ENCODE results near the gene RPS23. TPM values are rescaled to one million over a fixed set of nuclear protein-coding genes. Genes with fewer than 3 reads are reported as not detected.

RPS23 gene
- total and polyA plus RNA-seq, 2 of the 8 experiments (the other 6 are each of a cell fraction or from before 2014, with no cell fraction given): 2,559 to 4,867 TPM

- 59% methylated on average over 3 of the region's 3 CpGs; no CpG with 5 or more reads in 1 of the 2 experiments for WGBS, 2 experiments (ENCODE audit: extremely low coverage in 1 of 2, insufficient coverage in 1 of 2, insufficient read length in 1 of 2, insufficient replicate concordance in 2 of 2, low coverage in 1 of 2, low lambda C conversion rate in 2 of 2, missing lambda C conversion rate in 1 of 2)
- Histone ChIP-seq H3K23ac (ENCODE audit: insufficient read length) (no peak overlapping the region), H2BK5ac (ENCODE audit: low read depth, low read length) (no peak overlapping the region), H3K4me1 (replicated peaks in 1 of 4; ENCODE audit: control insufficient read depth in 3 of 4, insufficient read depth in 4 of 4, low read length in 3 of 4) (peaks cover 4 to 9% (median 5%) of the 10 kb centered on the region in 4 experiments; a peak in 6 of 7 replicates), H4K20me1 (replicated peaks in 1 of 2; ENCODE audit: control insufficient read depth in 1 of 2, insufficient read depth in 2 of 2, low read length in 2 of 2) (no peaks in the 10 kb centered on the region), H3K4me3 (ENCODE audit: extremely low read depth in 1 of 4, insufficient read depth in 2 of 4, low read depth in 3 of 4, low read length in 4 of 4) (no peak overlapping the region), H2AK5ac (ENCODE audit: low read depth, low read length) (no peak overlapping the region), H3K56ac (replicated peaks; ENCODE audit: insufficient read length, low read depth, low read length) (no peak overlapping the region), H2BK20ac (ENCODE audit: low read length) (no peak overlapping the region), H3K14ac (ENCODE audit: insufficient read length) (no peak overlapping the region), H2BK12ac (ENCODE audit: low read depth, low read length) (no peak overlapping the region), H3K79me2 (ENCODE audit: control insufficient read depth in 1 of 2, insufficient read depth in 2 of 2, low read length in 2 of 2) (no peaks in the 10 kb centered on the region), H3K79me1 (ENCODE audit: low read depth, low read length) (no peaks in the 10 kb centered on the region), H3K23me2 (ENCODE audit: low read depth, low read length) (0 out of 2 replicates have a peak, but pooled peaks cover 2% of the 10 kb centered on the region), H2BK15ac (ENCODE audit: low read length) (no peak overlapping the region), H4K91ac (replicated peaks; ENCODE audit: insufficient read length, low read length) (no peak overlapping the region), H2BK120ac (replicated peaks; ENCODE audit: low read depth, low read length) (no peak overlapping the region), H4K8ac (ENCODE audit: extremely low read depth, insufficient read depth, low read length) (no peak overlapping the region), H3K27me3 (replicated peaks in 1 of 4; ENCODE audit: control insufficient read depth in 3 of 4, extremely low read depth in 1 of 4, insufficient read depth in 3 of 4, low read length in 3 of 4) (no peaks in the 10 kb centered on the region; a peak in 1 of 7 replicates), H4K5ac (ENCODE audit: insufficient read length, low read depth, low read length) (no peak overlapping the region), H3K9ac (replicated peaks in 1 of 4; ENCODE audit: extremely low read depth in 1 of 4, low read depth in 3 of 4, low read length in 3 of 4) (no peak overlapping the region), H2AFZ (ENCODE audit: low read length) (no peak overlapping the region), H3K4ac (replicated peaks; ENCODE audit: insufficient read length, low read depth, low read length) (no peak overlapping the region), H3K4me2 (ENCODE audit: insufficient read depth in 1 of 2, low read depth in 2 of 2, low read length in 2 of 2) (no peak overlapping the region), H3K9me3 (ENCODE audit: insufficient read depth in 2 of 2, low read depth in 1 of 2, low read length in 1 of 2) (no peaks in the 10 kb centered on the region), H3K18ac (ENCODE audit: extremely low read depth, low read length) (no peak overlapping the region), H3K27ac (ENCODE audit: low read depth, low read length) (no peak overlapping the region), H3K36me3 (ENCODE audit: control insufficient read depth in 2 of 4, insufficient read depth in 4 of 4, low read length in 3 of 4) (no peaks in the 10 kb centered on the region)
- ChIA-PET POLR2A (ENCODE audit: partially characterized antibody) (no interaction called here), CTCF (ENCODE audit: partially characterized antibody) (interaction anchor here (0.6 to 2.5 kb wide), 5 partner anchors 14 to 42 kb away, joined by 3 to 11 read pairs (median 4); no protein-coding TSS in a partner anchor)
- FAIRE-seq: no peak
- TF ChIP-seq SP2 (IDR thresholded peaks at IDR 0.05; ENCODE audit: low read length) (no peak), KDM1A (IDR thresholded peaks at IDR 0.05; ENCODE audit: borderline replicate concordance, low read length) (no peak), NRF1 (IDR thresholded peaks at IDR 0.05; ENCODE audit: low read depth, low read length) (no peak), TAF7 (optimal IDR thresholded peaks at IDR 0.05; ENCODE audit: borderline replicate concordance, low read depth, low read length) (no peak), JUN (IDR thresholded peaks at IDR 0.05; ENCODE audit: low read depth, low read length) (no peak), KDM4A (IDR thresholded peaks at IDR 0.05; ENCODE audit: low read depth, low read length, severe bottlenecking) (no peak), BRCA1 (IDR thresholded peaks at IDR 0.05; ENCODE audit: low read depth, low read length) (no peak), RFX5 (IDR thresholded peaks at IDR 0.05; ENCODE audit: borderline replicate concordance, low read depth, low read length) (no peak), EZH2 (IDR thresholded peaks at IDR 0.05; ENCODE audit: low read depth, low read length, severe bottlenecking) (no peak)
- DNase-seq (ENCODE audit: low read depth in 1 of 2, low spot score in 2 of 2): no peak
Measured at GRCh38 chr5:82297711-82298110, 19.6 kb upstream of the RPS23 start.
